MM.1S (cell line): ENCODE results near the gene C11orf21.
A peak's percentile ranks its signal among the peaks of the same experiment; 100 is the strongest.

Experiments
- DNase-seq: peaks from one replicate; pipeline ENCODE4 v3.0.0-alpha.2; 2015
- H2AFZ ChIP-seq: fragments of 300-600 bp; sonication (generic); 2 replicates; pipeline ENCODE4 v1.6.0; 2016; ENCODE audit warnings: antibody characterized with exemption, low read length
- H3F3A ChIP-seq: fragments of 300-600 bp; sonication (generic); 2 replicates; pipeline ENCODE4 v1.6.1; 2016; ENCODE audit warnings: mild to moderate bottlenecking, antibody characterized with exemption, low read length, moderate library complexity, mixed read lengths; ENCODE audit not compliant: insufficient read depth
- H3K27ac ChIP-seq: fragments of 300-600 bp; sonication (generic); 2 replicates; pipeline ENCODE4 v1.5.1; 2016; ENCODE audit warnings: mild to moderate bottlenecking, low read length
- H3K27me3 ChIP-seq: fragments of 300-600 bp; sonication (generic); replicated peaks from 2 replicates; pipeline ENCODE4 v1.6.0; 2016; ENCODE audit warnings: low read length; ENCODE audit not compliant: insufficient read depth
- H3K36me3 ChIP-seq: fragments of 300-600 bp; sonication (generic); replicated peaks from 2 replicates; pipeline ENCODE4 v1.6.1; 2016; ENCODE audit warnings: mild to moderate bottlenecking, low read length, mixed read lengths; ENCODE audit not compliant: insufficient read depth
- H3K4me1 ChIP-seq: fragments of 300-600 bp; sonication (generic); 2 replicates; pipeline ENCODE4 v1.6.1; 2016; ENCODE audit warnings: low read length, mixed read lengths
- H3K4me2 ChIP-seq: fragments of 300-600 bp; sonication (generic); 2 replicates; pipeline ENCODE4 v1.6.0; 2016; ENCODE audit warnings: low read depth, low read length
- H3K4me3 ChIP-seq: fragments of 300-600 bp; sonication (generic); 2 replicates; pipeline ENCODE4 v1.5.1; 2016; ENCODE audit warnings: low read length, mixed read lengths
- H3K79me2 ChIP-seq: fragments of 300-600 bp; sonication (generic); 2 replicates; pipeline ENCODE4 v1.6.1; 2016; ENCODE audit warnings: mixed run types, low read length, mixed read lengths
- H3K9ac ChIP-seq: fragments of 300-600 bp; sonication (generic); 2 replicates; pipeline ENCODE4 v1.6.1; 2016; ENCODE audit warnings: low read length, mixed read lengths
- H3K9me2 ChIP-seq: fragments of 300-600 bp; sonication (generic); replicated peaks from 2 replicates; pipeline ENCODE4 v1.6.1; 2016; ENCODE audit warnings: mild to moderate bottlenecking, low read length, mixed read lengths; ENCODE audit not compliant: insufficient read depth
- H3K9me3 ChIP-seq: fragments of 300-600 bp; sonication (generic); replicated peaks from 2 replicates; pipeline ENCODE4 v1.6.1; 2016; ENCODE audit warnings: mild to moderate bottlenecking, low read length, mixed read lengths; ENCODE audit not compliant: insufficient read depth
- H4K20me1 ChIP-seq: fragments of 300-600 bp; sonication (generic); 2 replicates; pipeline ENCODE4 v1.6.1; 2016; ENCODE audit warnings: mild to moderate bottlenecking, low read length, moderate library complexity, mixed read lengths; ENCODE audit not compliant: insufficient read depth
- EZH2 ChIP-seq: fragments of 300-600 bp; sonication (generic); optimal IDR thresholded peaks from 2 replicates; pipeline ENCODE3; 2017; ENCODE audit warnings: low read depth, mild to moderate bottlenecking, antibody characterized with exemption, low read length, mixed read lengths
- EZH2phosphoT487 ChIP-seq: fragments of 300-600 bp; sonication (generic); IDR thresholded peaks from 2 replicates; pipeline ENCODE4 v1.6.1; 2018; ENCODE audit warnings: antibody characterized with exemption, low read length
- TF ChIP-seq, protein P1 (sequence below): fragments of 300-600 bp; sonication (generic); IDR thresholded peaks from 2 replicates; pipeline ENCODE4 v1.5.1; 2016; ENCODE audit warnings: antibody characterized with exemption, low read length, mixed read lengths

The C11orf21 gene

DNA sequence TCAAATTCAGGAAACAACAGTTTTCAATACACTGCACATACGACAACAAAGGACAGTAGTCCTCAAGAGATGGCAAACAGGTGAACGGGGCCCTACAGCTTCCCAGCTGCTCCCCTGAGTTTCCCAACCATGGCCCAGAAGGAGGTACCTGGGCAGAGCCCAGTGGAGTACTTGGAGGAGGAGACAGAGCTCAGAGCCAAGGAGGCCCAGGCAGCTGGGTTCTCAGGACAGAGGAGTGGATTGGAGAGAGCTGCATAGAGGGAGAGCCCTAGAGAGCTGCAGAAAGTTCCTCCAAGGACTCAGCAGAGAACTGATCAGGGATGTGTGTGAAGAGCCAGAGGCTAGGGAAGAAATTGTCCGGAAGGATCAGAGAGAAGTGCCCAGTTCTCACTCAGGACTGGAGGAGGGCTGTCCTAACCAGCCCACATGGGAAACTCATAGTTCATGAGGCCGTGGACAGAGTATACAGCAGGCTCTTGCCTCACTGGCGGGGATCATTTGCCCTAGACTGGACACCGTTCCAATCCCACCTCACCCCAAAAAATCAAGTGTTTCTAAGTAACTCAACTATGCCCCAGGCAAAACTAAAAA lies 23.7 kb downstream of the C11orf21 start:
- H3K36me3 ChIP-seq: no peaks in the 10 kb centered on the region
- DNase-seq: no peak
- no peaks in the 10 kb centered on the region for H3K79me2 ChIP-seq
- no peak overlapping the region for H3K4me2 ChIP-seq
- H3K4me3 ChIP-seq: no peak overlapping the region
- no peak overlapping the region for H3K9ac ChIP-seq
- H3K27ac ChIP-seq: no peak overlapping the region
- H3K27me3 ChIP-seq: peaks cover 99% of the 10 kb centered on the region
- TF ChIP-seq EZH2 (no peak), EZH2phosphoT487 (no peak)
- TF ChIP-seq, protein P1, sequence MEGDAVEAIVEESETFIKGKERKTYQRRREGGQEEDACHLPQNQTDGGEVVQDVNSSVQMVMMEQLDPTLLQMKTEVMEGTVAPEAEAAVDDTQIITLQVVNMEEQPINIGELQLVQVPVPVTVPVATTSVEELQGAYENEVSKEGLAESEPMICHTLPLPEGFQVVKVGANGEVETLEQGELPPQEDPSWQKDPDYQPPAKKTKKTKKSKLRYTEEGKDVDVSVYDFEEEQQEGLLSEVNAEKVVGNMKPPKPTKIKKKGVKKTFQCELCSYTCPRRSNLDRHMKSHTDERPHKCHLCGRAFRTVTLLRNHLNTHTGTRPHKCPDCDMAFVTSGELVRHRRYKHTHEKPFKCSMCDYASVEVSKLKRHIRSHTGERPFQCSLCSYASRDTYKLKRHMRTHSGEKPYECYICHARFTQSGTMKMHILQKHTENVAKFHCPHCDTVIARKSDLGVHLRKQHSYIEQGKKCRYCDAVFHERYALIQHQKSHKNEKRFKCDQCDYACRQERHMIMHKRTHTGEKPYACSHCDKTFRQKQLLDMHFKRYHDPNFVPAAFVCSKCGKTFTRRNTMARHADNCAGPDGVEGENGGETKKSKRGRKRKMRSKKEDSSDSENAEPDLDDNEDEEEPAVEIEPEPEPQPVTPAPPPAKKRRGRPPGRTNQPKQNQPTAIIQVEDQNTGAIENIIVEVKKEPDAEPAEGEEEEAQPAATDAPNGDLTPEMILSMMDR: no peak
- no peaks in the 10 kb centered on the region for H3F3A ChIP-seq
- H3K4me1 ChIP-seq: no peaks in the 10 kb centered on the region
- no peaks in the 10 kb centered on the region for H3K9me2 ChIP-seq
- H3K9me3 ChIP-seq: no peaks in the 10 kb centered on the region
- no peaks in the 10 kb centered on the region for H4K20me1 ChIP-seq
- H2AFZ ChIP-seq: no peak overlapping the region

DNA sequence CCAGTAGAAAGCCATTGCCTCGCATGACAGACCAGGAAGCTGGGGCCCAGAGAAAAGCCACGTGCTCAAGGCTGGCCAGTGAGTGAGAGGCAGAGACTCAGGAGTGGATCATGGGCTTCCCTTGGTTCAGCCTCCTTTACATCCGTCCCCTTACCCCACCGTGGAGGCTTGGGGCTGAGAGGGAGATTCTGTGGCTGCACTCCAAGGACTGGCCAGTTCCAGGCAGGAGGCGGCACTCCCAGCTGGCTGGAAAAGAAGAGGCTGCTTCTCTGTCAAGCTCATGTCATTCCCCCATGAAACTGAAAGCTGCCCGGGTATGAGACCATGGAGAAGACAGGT lies 24.7 kb downstream of the C11orf21 start:
- no peak for TF ChIP-seq EZH2phosphoT487
- TF ChIP-seq, protein P1: no peak
- no peak for TF ChIP-seq EZH2
- no peak overlapping the region for H3K27ac ChIP-seq
- H3K4me3 ChIP-seq: no peak overlapping the region
- no peaks in the 10 kb centered on the region for H3K36me3 ChIP-seq
- H3K79me2 ChIP-seq: no peaks in the 10 kb centered on the region
- no peak for DNase-seq
- no peaks in the 10 kb centered on the region for H3F3A ChIP-seq
- H3K4me2 ChIP-seq: peak overlapping the region; percentile 2; the same call in 1 of the 2 replicates
- H3K27me3 ChIP-seq: peaks cover 99% of the 10 kb centered on the region
- no peaks in the 10 kb centered on the region for H3K9me2 ChIP-seq
- H4K20me1 ChIP-seq: no peaks in the 10 kb centered on the region
- no peaks in the 10 kb centered on the region for H3K9me3 ChIP-seq
- H3K4me1 ChIP-seq: no peaks in the 10 kb centered on the region
- H3K9ac ChIP-seq: no peak overlapping the region
- H2AFZ ChIP-seq: no peak overlapping the region

DNA sequence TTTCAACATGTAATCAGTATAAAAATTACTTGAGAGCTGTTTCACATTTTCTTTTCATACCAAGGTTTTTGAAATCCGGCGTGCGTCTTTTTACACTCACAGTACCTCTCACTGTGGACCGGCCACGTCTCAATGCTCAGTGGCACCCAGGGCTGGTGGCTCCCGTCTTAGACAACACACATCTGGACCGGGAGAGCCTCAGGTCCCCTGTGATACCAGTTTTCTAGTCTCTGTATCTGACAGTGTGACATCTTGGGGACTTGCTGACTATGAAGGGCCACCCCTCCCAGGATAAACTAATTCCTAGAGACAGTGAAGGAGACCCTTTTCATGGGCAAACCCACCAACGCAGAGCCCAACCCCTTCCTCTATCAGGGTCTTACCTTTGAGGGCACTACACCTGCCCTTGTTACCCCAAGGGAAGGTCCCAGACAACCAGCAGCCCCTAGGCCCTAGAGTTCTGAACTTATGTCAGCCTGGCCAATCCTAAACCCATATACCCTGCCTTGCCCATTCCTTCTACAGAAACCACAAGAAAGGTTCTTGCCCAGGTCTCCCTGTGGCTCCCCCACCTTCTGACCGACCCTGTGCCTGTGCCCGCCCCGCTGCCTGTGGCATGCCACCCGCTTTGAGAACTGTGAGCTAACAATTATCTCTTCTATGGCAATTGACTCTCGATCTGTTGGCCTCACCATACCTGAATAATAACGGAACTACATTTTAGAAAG lies 25.3 kb downstream of the C11orf21 start:
- H3K4me2 ChIP-seq: peak overlapping the region; percentile 2; the same call in 1 of the 2 replicates
- H4K20me1 ChIP-seq: no peaks in the 10 kb centered on the region
- H3K4me3 ChIP-seq: no peak overlapping the region

More for the DNA sequence above, 25.3 kb downstream of the C11orf21 start:
- no peak for TF ChIP-seq EZH2phosphoT487
- TF ChIP-seq, protein P1: no peak
- TF ChIP-seq EZH2: no peak
- Histone ChIP-seq H2AFZ (no peak overlapping the region), H3K9me3 (no peaks in the 10 kb centered on the region), H3F3A (no peaks in the 10 kb centered on the region), H3K9me2 (no peaks in the 10 kb centered on the region), H3K27me3 (peaks cover 99% of the 10 kb centered on the region), H3K79me2 (no peaks in the 10 kb centered on the region), H3K9ac (no peak overlapping the region), H3K36me3 (no peaks in the 10 kb centered on the region), H3K4me1 (no peaks in the 10 kb centered on the region), H3K27ac (no peak overlapping the region)
- DNase-seq: no peak
